Rectal smooth muscle tissue (tissue), 1 donor: ENCODE data around the gene ARL15.

ENCODE experiments used
- H3K27ac ChIP-seq: one replicate; pipeline ENCODE4 v1.7.0; 2013; ENCODE audit warnings: low read depth, low read length, inconsistent platforms
- H3K27me3 ChIP-seq: one replicate; pipeline ENCODE4 v1.7.0; 2013; ENCODE audit warnings: low read length; ENCODE audit not compliant: control insufficient read depth, insufficient read depth
- H3K36me3 ChIP-seq: one replicate; pipeline ENCODE4 v1.7.0; 2013; ENCODE audit warnings: low read length; ENCODE audit not compliant: control insufficient read depth, insufficient read depth
- H3K4me1 ChIP-seq: one replicate; pipeline ENCODE4 v1.7.0; 2013; ENCODE audit warnings: low read length; ENCODE audit not compliant: control insufficient read depth, insufficient read depth
- H3K4me3 ChIP-seq: one replicate; pipeline ENCODE4 v1.7.0; 2013; ENCODE audit warnings: low read length
- H3K9ac ChIP-seq: one replicate; pipeline ENCODE4 v1.7.0; 2013; ENCODE audit warnings: low read length

ARL15 gene

GRCh38 chr5:54292866-54293265 lies 17.5 kb downstream of the ARL15 start:
- Histone ChIP-seq H3K4me1 (no peaks in the 10 kb centered on the region), H3K36me3 (no peaks in the 10 kb centered on the region), H3K4me3 (no peak overlapping the region), H3K9ac (no peak overlapping the region), H3K27me3 (no peaks in the 10 kb centered on the region), H3K27ac (no peak overlapping the region)

GRCh38 chr5:54291498-54291897 lies 18.9 kb downstream of the ARL15 start:
- no peaks in the 10 kb centered on the region for H3K36me3 ChIP-seq
- no peaks in the 10 kb centered on the region for H3K4me1 ChIP-seq
- H3K27ac ChIP-seq: no peak overlapping the region
- H3K4me3 ChIP-seq: no peak overlapping the region
- H3K9ac ChIP-seq: no peak overlapping the region
- no peaks in the 10 kb centered on the region for H3K27me3 ChIP-seq

GRCh38 chr5:54289769-54290168 lies 20.6 kb downstream of the ARL15 start:
- Histone ChIP-seq H3K36me3 (no peaks in the 10 kb centered on the region), H3K4me1 (no peaks in the 10 kb centered on the region), H3K27ac (no peak overlapping the region), H3K4me3 (no peak overlapping the region), H3K27me3 (no peaks in the 10 kb centered on the region), H3K9ac (no peak overlapping the region)

- H3K9ac ChIP-seq: no peak overlapping the region
- H3K4me3 ChIP-seq: no peak overlapping the region
Measured at GRCh38 chr5:54288568-54289217, 21.7 kb downstream of the ARL15 start.

GRCh38 chr5:54285686-54286085 lies 24.7 kb downstream of the ARL15 start:
- Histone ChIP-seq H3K27me3 (no peaks in the 10 kb centered on the region), H3K9ac (no peak overlapping the region), H3K27ac (no peak overlapping the region), H3K36me3 (no peaks in the 10 kb centered on the region), H3K4me1 (no peaks in the 10 kb centered on the region), H3K4me3 (no peak overlapping the region)

More at GRCh38 chr5:54288568-54289217, 21.7 kb downstream of the ARL15 start:
- Histone ChIP-seq H3K27ac (no peak overlapping the region), H3K36me3 (no peaks in the 10 kb centered on the region), H3K27me3 (no peaks in the 10 kb centered on the region), H3K4me1 (no peaks in the 10 kb centered on the region)

- no peaks in the 10 kb centered on the region for H3K4me1 ChIP-seq
Measured at GRCh38 chr5:54284586-54284985, 25.8 kb downstream of the ARL15 start.

GRCh38 chr5:54282876-54283275 lies 27.5 kb downstream of the ARL15 start:
- H3K27me3 ChIP-seq: no peaks in the 10 kb centered on the region
- no peak overlapping the region for H3K27ac ChIP-seq
- no peaks in the 10 kb centered on the region for H3K36me3 ChIP-seq
- no peaks in the 10 kb centered on the region for H3K4me1 ChIP-seq
- H3K4me3 ChIP-seq: no peak overlapping the region
- H3K9ac ChIP-seq: no peak overlapping the region

More at GRCh38 chr5:54284586-54284985, 25.8 kb downstream of the ARL15 start:
- Histone ChIP-seq H3K27ac (no peak overlapping the region), H3K27me3 (no peaks in the 10 kb centered on the region), H3K9ac (no peak overlapping the region), H3K4me3 (no peak overlapping the region), H3K36me3 (no peaks in the 10 kb centered on the region)

GRCh38 chr5:54281960-54282692 lies 28.2 kb downstream of the ARL15 start:
- H3K27ac ChIP-seq: no peak overlapping the region
- H3K27me3 ChIP-seq: no peaks in the 10 kb centered on the region
- no peak overlapping the region for H3K9ac ChIP-seq
- H3K4me1 ChIP-seq: no peaks in the 10 kb centered on the region
- H3K36me3 ChIP-seq: no peaks in the 10 kb centered on the region
- no peak overlapping the region for H3K4me3 ChIP-seq

- Histone ChIP-seq H3K4me3 (no peak overlapping the region), H3K27ac (no peak overlapping the region), H3K9ac (no peak overlapping the region), H3K36me3 (no peaks in the 10 kb centered on the region), H3K4me1 (no peaks in the 10 kb centered on the region), H3K27me3 (no peaks in the 10 kb centered on the region)
Measured at GRCh38 chr5:54279960-54280359, 30.4 kb downstream of the ARL15 start.

GRCh38 chr5:54278979-54279717 lies 31.2 kb downstream of the ARL15 start:
- H3K9ac ChIP-seq: no peak overlapping the region
- no peaks in the 10 kb centered on the region for H3K4me1 ChIP-seq
- no peaks in the 10 kb centered on the region for H3K27me3 ChIP-seq
- H3K27ac ChIP-seq: no peak overlapping the region
- no peak overlapping the region for H3K4me3 ChIP-seq
- no peaks in the 10 kb centered on the region for H3K36me3 ChIP-seq

GRCh38 chr5:54278036-54278830 lies 32.1 kb downstream of the ARL15 start:
- Histone ChIP-seq H3K27ac (no peak overlapping the region), H3K4me3 (no peak overlapping the region), H3K4me1 (no peaks in the 10 kb centered on the region), H3K27me3 (no peaks in the 10 kb centered on the region), H3K9ac (no peak overlapping the region), H3K36me3 (no peaks in the 10 kb centered on the region)

GRCh38 chr5:54276048-54276447 lies 34.3 kb downstream of the ARL15 start:
- Histone ChIP-seq H3K4me3 (no peak overlapping the region), H3K27me3 (no peaks in the 10 kb centered on the region)

More at GRCh38 chr5:54276048-54276447, 34.3 kb downstream of the ARL15 start:
- Histone ChIP-seq H3K36me3 (no peaks in the 10 kb centered on the region), H3K9ac (no peak overlapping the region), H3K4me1 (no peaks in the 10 kb centered on the region), H3K27ac (no peak overlapping the region)
